Measurements from ENCODE around the gene SLC9A1. TPM values are rescaled to one million over a fixed set of nuclear protein-coding genes. Genes with fewer than 3 reads are reported as not detected.
"Not testable (repeated sequence)": the region's sequence is repeated elsewhere in the genome, so short reads cannot be mapped to it uniquely, and the experiment has no call there.

The SLC9A1 gene
- total RNA-seq, 1 donor from 2014 or later, result 28.8 TPM

- no peaks in the 10 kb centered on the region for H3K9me3 Mint-ChIP-seq
- H3K27me3 Mint-ChIP-seq, result peaks cover under 1% of the 10 kb centered on the region
- DNase-seq (ENCODE audit: extremely low spot score, unreplicated experiment), result no peak
- H3K27ac Mint-ChIP-seq, result no peak overlapping the region
- H3K4me3 Mint-ChIP-seq, result no peak overlapping the region
- no peaks in the 10 kb centered on the region for H3K4me1 Mint-ChIP-seq (ENCODE audit: unreplicated experiment)
- TF ChIP-seq CTCF (conservative IDR thresholded peaks at IDR 0.05), result no peak
- no peaks in the 10 kb centered on the region for H3K36me3 Mint-ChIP-seq
These were observed 25.1 kb upstream of the SLC9A1 start for GRCh38 chr1:27179979-27180378.

GRCh38 chr1:27179379-27179778 is 24.5 kb upstream of the SLC9A1 start:
- no peak for TF ChIP-seq CTCF (conservative IDR thresholded peaks at IDR 0.05)
- no peak for DNase-seq (ENCODE audit: extremely low spot score, unreplicated experiment)

GRCh38 chr1:27176954-27177353 is 22.0 kb upstream of the SLC9A1 start:
- Mint-ChIP-seq H3K36me3 (no peaks in the 10 kb centered on the region), H3K27ac (no peak overlapping the region), H3K4me3 (no peak overlapping the region), H3K4me1 (ENCODE audit: unreplicated experiment) (no peaks in the 10 kb centered on the region), H3K27me3 (no peaks in the 10 kb centered on the region), H3K9me3 (no peaks in the 10 kb centered on the region)
- no peak for DNase-seq (ENCODE audit: extremely low spot score, unreplicated experiment)
- no peak for TF ChIP-seq CTCF (conservative IDR thresholded peaks at IDR 0.05)

More at GRCh38 chr1:27179379-27179778, 24.5 kb upstream of the SLC9A1 start:
- Mint-ChIP-seq H3K4me1 (ENCODE audit: unreplicated experiment) (no peaks in the 10 kb centered on the region), H3K27me3 (no peaks in the 10 kb centered on the region), H3K9me3 (no peaks in the 10 kb centered on the region), H3K4me3 (no peak overlapping the region), H3K36me3 (no peaks in the 10 kb centered on the region), H3K27ac (no peak overlapping the region)

DNA sequence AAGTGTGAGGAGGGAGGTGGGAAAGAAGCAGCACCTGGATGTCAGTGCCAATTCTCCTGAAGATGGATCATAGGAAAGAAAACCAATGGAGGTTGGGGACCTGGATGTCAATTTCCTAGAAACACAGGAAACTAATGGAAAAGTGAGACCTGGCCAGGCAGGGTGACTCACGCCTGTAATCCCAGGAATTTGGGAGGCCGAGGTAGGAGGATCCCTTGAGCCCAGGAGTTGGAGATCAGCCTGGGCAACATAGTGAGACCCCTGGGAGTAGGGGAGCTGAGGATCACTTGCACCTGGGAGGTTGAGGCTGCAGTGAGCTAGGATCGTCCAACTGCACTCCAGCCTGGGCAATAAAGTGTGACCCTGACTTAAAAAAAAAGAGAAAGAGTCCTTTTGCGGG is 21.4 kb upstream of the SLC9A1 start:
- no peak for TF ChIP-seq CTCF (conservative IDR thresholded peaks at IDR 0.05)
- DNase-seq (ENCODE audit: extremely low spot score, unreplicated experiment), result no peak
- H3K27me3 Mint-ChIP-seq, result no peaks in the 10 kb centered on the region
- no peak overlapping the region for H3K27ac Mint-ChIP-seq
- H3K4me1 Mint-ChIP-seq (ENCODE audit: unreplicated experiment), result no peaks in the 10 kb centered on the region
- no peak overlapping the region for H3K4me3 Mint-ChIP-seq
- H3K36me3 Mint-ChIP-seq, result no peaks in the 10 kb centered on the region
- H3K9me3 Mint-ChIP-seq, result no peaks in the 10 kb centered on the region

DNA sequence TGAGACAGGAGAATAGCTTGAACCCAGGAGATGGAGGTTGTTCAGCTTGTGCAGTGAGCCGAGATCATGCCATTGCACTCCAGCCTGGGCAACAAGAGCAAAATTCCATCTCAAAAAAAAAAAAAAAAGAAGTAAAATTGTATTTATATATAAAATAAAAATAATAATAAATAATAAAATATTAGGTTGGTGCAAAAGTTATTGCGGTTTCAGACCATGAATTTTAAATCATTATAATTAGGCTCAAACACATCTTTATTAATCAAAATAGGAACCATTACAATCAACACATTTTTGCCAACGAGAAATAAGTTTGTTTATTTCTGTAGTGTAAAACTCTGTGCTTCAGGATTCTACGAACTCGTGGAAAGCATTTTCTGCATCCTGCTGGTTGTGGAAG is 18.1 kb upstream of the SLC9A1 start:
- H3K36me3 Mint-ChIP-seq; H3K4me1 Mint-ChIP-seq (ENCODE audit: unreplicated experiment); H3K27ac Mint-ChIP-seq; H3K4me3 Mint-ChIP-seq; DNase-seq (ENCODE audit: extremely low spot score, unreplicated experiment); H3K9me3 Mint-ChIP-seq; H3K27me3 Mint-ChIP-seq: not testable (repeated sequence)

GRCh38 chr1:27166929-27167328 is 12.0 kb upstream of the SLC9A1 start:
- DNase-seq (ENCODE audit: extremely low spot score, unreplicated experiment), result no peak
- no peak overlapping the region for H3K27ac Mint-ChIP-seq
- H3K36me3 Mint-ChIP-seq, result no peaks in the 10 kb centered on the region
- no peak for TF ChIP-seq CTCF (conservative IDR thresholded peaks at IDR 0.05)
- H3K27me3 Mint-ChIP-seq, result no peaks in the 10 kb centered on the region
- H3K4me1 Mint-ChIP-seq (ENCODE audit: unreplicated experiment), result no peaks in the 10 kb centered on the region
- no peaks in the 10 kb centered on the region for H3K9me3 Mint-ChIP-seq
- H3K4me3 Mint-ChIP-seq, result no peak overlapping the region
